H1 (cell line): ENCODE measurements around the gene MPRIP. TPM values are rescaled to one million over a fixed set of nuclear protein-coding genes. Genes with fewer than 3 reads are reported as not detected.

Experiments used
- CTCF ChIA-PET: fragments of 300-600 bp; sonication (Branson Sonifier 250); formaldehyde crosslinking; loops from one replicate; lab custom pipeline; 2021; ENCODE audit not compliant: partially characterized antibody; lab: Charles Lee
- POLR2A ChIA-PET: fragments of 300-600 bp; sonication (Branson Sonifier 250); formaldehyde crosslinking; loops from one replicate; lab custom pipeline; 2021; ENCODE audit warnings: inconsistent platforms; ENCODE audit not compliant: partially characterized antibody; lab: Charles Lee
- DNase-seq, 2 experiments: peaks; one replicate each; pipeline versions ENCODE4 v3.0.0 to v3.0.0-alpha.2; 2010 to 2022; ENCODE audit warnings: low spot score in 2 of 2, low read depth in 1 of 2, mixed read lengths in 1 of 2
- FAIRE-seq: peaks from 2 replicates; lab custom pipeline; 2011; peaks lifted over from hg19 to GRCh38; lab: Jason Lieb, UNC
- H2AFZ ChIP-seq: 2 replicates; pipeline ENCODE4 v1.8.1; 2012; ENCODE audit warnings: low read length, inconsistent platforms
- H2AK5ac ChIP-seq: 2 replicates; pipeline ENCODE4 v1.6.1; 2013; ENCODE audit warnings: low read depth, low read length
- H2BK120ac ChIP-seq: replicated peaks from 2 replicates; pipeline ENCODE3; 2013; ENCODE audit warnings: low read depth, low read length, inconsistent platforms
- H2BK12ac ChIP-seq: 2 replicates; pipeline ENCODE4 v1.6.1; 2013; ENCODE audit warnings: low read depth, low read length
- H2BK15ac ChIP-seq: 2 replicates; pipeline ENCODE4 v1.6.1; 2013; ENCODE audit warnings: low read length
- H2BK20ac ChIP-seq: 2 replicates; pipeline ENCODE4 v1.6.1; 2013; ENCODE audit warnings: low read length
- H2BK5ac ChIP-seq: 2 replicates; pipeline ENCODE4 v1.6.1; 2013; ENCODE audit warnings: low read depth, low read length
- H3K14ac ChIP-seq: 2 replicates; pipeline ENCODE4 v1.6.1; 2013; ENCODE audit warnings: inconsistent platforms; ENCODE audit not compliant: insufficient read length
- H3K18ac ChIP-seq: 2 replicates; pipeline ENCODE4 v1.6.1; 2013; ENCODE audit warnings: low read length; ENCODE audit errors: extremely low read depth
- H3K23ac ChIP-seq: 2 replicates; pipeline ENCODE4 v1.6.1; 2013; ENCODE audit warnings: inconsistent platforms; ENCODE audit not compliant: insufficient read length
- H3K23me2 ChIP-seq: 2 replicates; pipeline ENCODE4 v1.6.1; 2013; ENCODE audit warnings: low read depth, low read length
- H3K27ac ChIP-seq: 2 replicates; pipeline ENCODE4 v1.6.1; 2011; ENCODE audit warnings: low read depth, low read length, inconsistent platforms
- H3K27me3 ChIP-seq, 4 experiments: replicated peaks in 1 of 4; 1 replicate in 1 of 4; 2 replicates in 3 of 4; pipeline versions ENCODE4 v1.6.1 to v1.8.1; 2011 to 2013; ENCODE audit warnings: low read length in 3 of 4, mild to moderate bottlenecking in 3 of 4, inconsistent platforms in 2 of 4, mixed read lengths in 2 of 4, moderate library complexity in 1 of 4; ENCODE audit not compliant: control insufficient read depth in 3 of 4, insufficient read depth in 3 of 4; ENCODE audit errors: extremely low read depth in 1 of 4
- H3K36me3 ChIP-seq, 4 experiments: 2 replicates each; pipeline versions ENCODE4 v1.6.1 to v1.8.1; 2011 to 2013; ENCODE audit warnings: mild to moderate bottlenecking in 4 of 4, low read length in 3 of 4, moderate library complexity in 2 of 4, control low read depth in 1 of 4, inconsistent platforms in 1 of 4; ENCODE audit not compliant: insufficient read depth in 4 of 4, control insufficient read depth in 2 of 4
- H3K4ac ChIP-seq: replicated peaks from 2 replicates; pipeline ENCODE3; 2013; ENCODE audit warnings: low read length, low read depth, mixed read lengths, inconsistent platforms; ENCODE audit not compliant: insufficient read length
- H3K4me1 ChIP-seq, 4 experiments: replicated peaks in 1 of 4; 1 replicate in 1 of 4; 2 replicates in 3 of 4; pipeline versions ENCODE4 v1.6.1 to v1.8.1; 2011 to 2013; ENCODE audit warnings: low read length in 3 of 4, inconsistent platforms in 2 of 4, mixed read lengths in 1 of 4; ENCODE audit not compliant: insufficient read depth in 4 of 4, control insufficient read depth in 3 of 4
- H3K4me2 ChIP-seq, 2 experiments: 2 replicates each; pipeline versions ENCODE4 v1.6.1 to v1.8.1; 2011 to 2013; ENCODE audit warnings: low read depth in 2 of 2, low read length in 2 of 2, control low read depth in 1 of 2, inconsistent platforms in 1 of 2, mild to moderate bottlenecking in 1 of 2; ENCODE audit not compliant: insufficient read depth in 1 of 2
- H3K4me3 ChIP-seq, 4 experiments: fragments of 200-600, 300-600 bp in 1 of 4; sonication (generic), shearing (Covaris generic), sonication (Bioruptor Twin) in 1 of 4; 2 replicates each; pipeline versions ENCODE4 v1.5.1 to v1.8.1; 2011 to 2016; ENCODE audit warnings: low read length in 4 of 4, low read depth in 3 of 4, control low read depth in 2 of 4, inconsistent platforms in 2 of 4, mild to moderate bottlenecking in 2 of 4, mixed read lengths in 1 of 4, moderate library complexity in 1 of 4; ENCODE audit not compliant: insufficient read depth in 2 of 4; ENCODE audit errors: extremely low read depth in 1 of 4
- H3K56ac ChIP-seq: replicated peaks from 2 replicates; pipeline ENCODE3; 2013; ENCODE audit warnings: low read depth, mild to moderate bottlenecking, mixed read lengths, low read length, inconsistent platforms; ENCODE audit not compliant: insufficient read length
- H3K79me1 ChIP-seq: 2 replicates; pipeline ENCODE4 v1.6.1; 2013; ENCODE audit warnings: low read depth, low read length, control low read depth
- H3K79me2 ChIP-seq, 2 experiments: 2 replicates each; pipeline versions ENCODE4 v1.6.1 to v1.8.1; 2012 to 2013; ENCODE audit warnings: low read length in 2 of 2, mild to moderate bottlenecking in 2 of 2, inconsistent platforms in 1 of 2; ENCODE audit not compliant: insufficient read depth in 2 of 2, control insufficient read depth in 1 of 2
- H3K9ac ChIP-seq, 4 experiments: replicated peaks in 1 of 4; 1 replicate in 1 of 4; 2 replicates in 3 of 4; pipeline versions ENCODE4 v1.6.1 to v1.8.1; 2011 to 2013; ENCODE audit warnings: low read depth in 3 of 4, low read length in 3 of 4, control low read depth in 2 of 4, mild to moderate bottlenecking in 2 of 4, moderate library complexity in 2 of 4, inconsistent platforms in 1 of 4; ENCODE audit errors: extremely low read depth in 1 of 4
- H3K9me3 ChIP-seq, 2 experiments: 2 replicates each; pipeline versions ENCODE4 v1.6.1 to v1.8.1; 2012 to 2013; ENCODE audit warnings: mild to moderate bottlenecking in 2 of 2, moderate library complexity in 2 of 2, control low read depth in 1 of 2, inconsistent platforms in 1 of 2, low read depth in 1 of 2, low read length in 1 of 2, mixed read lengths in 1 of 2; ENCODE audit not compliant: insufficient read depth in 2 of 2
- H4K20me1 ChIP-seq, 2 experiments: replicated peaks in 1 of 2; 2 replicates each; pipeline versions ENCODE3 to v1.8.1; 2011 to 2013; ENCODE audit warnings: inconsistent platforms in 2 of 2, low read length in 2 of 2, mild to moderate bottlenecking in 1 of 2; ENCODE audit not compliant: insufficient read depth in 2 of 2, control insufficient read depth in 1 of 2
- H4K5ac ChIP-seq: 2 replicates; pipeline ENCODE4 v1.6.1; 2013; ENCODE audit warnings: low read length, low read depth, mixed read lengths, inconsistent platforms; ENCODE audit not compliant: insufficient read length
- H4K8ac ChIP-seq: 2 replicates; pipeline ENCODE4 v1.8.0; 2013; ENCODE audit warnings: mild to moderate bottlenecking, moderate library complexity, low read length, inconsistent platforms; ENCODE audit not compliant: insufficient read depth; ENCODE audit errors: extremely low read depth
- H4K91ac ChIP-seq: replicated peaks from 2 replicates; pipeline ENCODE3; 2013; ENCODE audit warnings: low read length, mixed read lengths, inconsistent platforms; ENCODE audit not compliant: insufficient read length
- CBX5 ChIP-seq: fragments of 300-800, 300-1000 bp; sonication (generic); IDR thresholded peaks from 2 replicates; pipeline ENCODE4 v1.7.1; 2016; ENCODE audit warnings: antibody characterized with exemption, low read length, low read depth
- CHD2 ChIP-seq: IDR thresholded peaks from 2 replicates; pipeline ENCODE4 v1.6.1; 2012; ENCODE audit warnings: low read length, improper control_type of control experiment
- JUN ChIP-seq: IDR thresholded peaks from 2 replicates; pipeline ENCODE4 v1.6.1; 2011; ENCODE audit warnings: low read depth, mild to moderate bottlenecking, improper control_type of control experiment, low read length
- SAP30 ChIP-seq: fragments of 300-600 bp; sonication (generic); IDR thresholded peaks from 2 replicates; pipeline ENCODE4 v1.7.1; 2012; ENCODE audit warnings: low read length, moderate library complexity, mild to moderate bottlenecking, inconsistent platforms; ENCODE audit not compliant: insufficient read depth, insufficient replicate concordance
- SIRT6 ChIP-seq: IDR thresholded peaks from one replicate; pipeline ENCODE4 v1.7.1; 2012; ENCODE audit warnings: low read length, inconsistent platforms
- SIX5 ChIP-seq: IDR thresholded peaks from 2 replicates; pipeline ENCODE4 v1.6.1; 2011; ENCODE audit warnings: mild to moderate bottlenecking, low read depth, low read length
- SUZ12 ChIP-seq: fragments of 200-600 bp; sonication (generic); IDR thresholded peaks from 2 replicates; pipeline ENCODE4 v1.6.1; 2012; ENCODE audit warnings: mild to moderate bottlenecking, inconsistent platforms, low read length, moderate library complexity, mixed read lengths
- TAF1 ChIP-seq: IDR thresholded peaks from 2 replicates; pipeline ENCODE4 v1.6.1; 2011; ENCODE audit warnings: mild to moderate bottlenecking, low read depth, low read length
- TCF12 ChIP-seq: IDR thresholded peaks from 2 replicates; pipeline ENCODE4 v1.6.1; 2011; ENCODE audit warnings: low read depth, mild to moderate bottlenecking, low read length
- YY1 ChIP-seq: IDR thresholded peaks from 2 replicates; pipeline ENCODE4 v1.6.1; 2011; ENCODE audit warnings: low read depth, mild to moderate bottlenecking, low read length
- WGBS, 2 experiments: shearing (Covaris generic) in 1 of 2; methylation state at CpG; one replicate each; pipeline versions ENCODE4 v1.1.6 to v1.1.7; 2013 to 2015; ENCODE audit warnings: low lambda C conversion rate in 2 of 2, mixed read lengths in 2 of 2, inconsistent platforms in 1 of 2, low coverage in 1 of 2, missing lambda C conversion rate in 1 of 2; ENCODE audit not compliant: insufficient replicate concordance in 2 of 2, insufficient coverage in 1 of 2, insufficient read length in 1 of 2; ENCODE audit errors: extremely low coverage in 1 of 2, missing lambda C conversion rate in 1 of 2; 5-methylcytosine and 5-hydroxymethylcytosine counted together
- polyA plus RNA-seq, 7 experiments: library from polyadenylated mRNA; depleted of rRNA in 3 of 7; stranded (reverse) in 5 of 7; unstranded in 2 of 7; fragments of >200 nt in 5 of 7; fragments of 200-250 nt in 2 of 7; gene quantifications; 1 replicate in 5 of 7; 2 replicates in 1 of 7; 4 replicates in 1 of 7; pipeline versions ENCODE4 v1.2.1 to v1.2.3, GENCODE V29; 2011 to 2013; ENCODE audit warnings: missing spikeins in 2 of 7, mixed read lengths in 2 of 7
- total RNA-seq: library from RNA; stranded (reverse); fragmentation: NEBNext Ultra II Directional; extraction: Animal tissue kit (Norgen Biotek cat#: 25700); gene quantifications from 2 replicates; pipeline ENCODE4 v1.2.1, GENCODE V29; 2021

MPRIP gene
- total and polyA plus RNA-seq, 2 of the 8 experiments (the other 6 are each of a cell fraction or from before 2014, with no cell fraction given) = 48.6 to 146 TPM

GRCh38 chr17:17120701-17121100 is 78.4 kb downstream of the MPRIP start:
- H3K18ac ChIP-seq = no peak overlapping the region
- H3K4me1 ChIP-seq = no peaks in the 10 kb centered on the region; a peak in 2 of 7 replicates
- ChIA-PET CTCF (interaction anchor here (0.8 to 12.6 kb wide), 8 partner anchors 8 to 122 kb away, joined by 3 to 117 read pairs (median 6); no protein-coding TSS in a partner anchor), POLR2A (interaction anchor here (1.6 kb wide), 1 partner anchor 8 kb away, joined by 4 read pairs; no protein-coding TSS in a partner anchor)
- no peak overlapping the region for H4K5ac ChIP-seq
- no peak for DNase-seq
- H2BK15ac ChIP-seq = no peak overlapping the region
- H4K8ac ChIP-seq = no peak overlapping the region
- no peak overlapping the region for H3K4me3 ChIP-seq
- H3K27ac ChIP-seq = no peak overlapping the region
- no peaks in the 10 kb centered on the region for H3K27me3 ChIP-seq
- peaks cover 8 to 18% of the 10 kb centered on the region in 2 experiments for H4K20me1 ChIP-seq
- no peak overlapping the region for H3K4ac ChIP-seq
- no peak overlapping the region for H3K14ac ChIP-seq
- no peak overlapping the region for H3K23ac ChIP-seq
- WGBS, 2 experiments = 81% methylated on average over 3 of the region's 3 CpGs; no CpG with 5 or more reads in 1 of the 2 experiments
- H3K9me3 ChIP-seq = no peaks in the 10 kb centered on the region
- H4K91ac ChIP-seq = no peak overlapping the region
- peaks cover 0 to 45% of the 10 kb centered on the region in 2 experiments; a peak in 2 of 4 replicates for H3K79me2 ChIP-seq
- H2BK12ac ChIP-seq = no peak overlapping the region
- no peaks in the 10 kb centered on the region for H3K36me3 ChIP-seq
- peaks cover 27% of the 10 kb centered on the region for H3K79me1 ChIP-seq
- no peak overlapping the region for H3K9ac ChIP-seq
- no peak overlapping the region for H3K4me2 ChIP-seq
- H3K56ac ChIP-seq = no peak overlapping the region
- H2BK20ac ChIP-seq = no peak overlapping the region
- H3K23me2 ChIP-seq = no peaks in the 10 kb centered on the region
- no peak overlapping the region for H2AFZ ChIP-seq
- H2BK120ac ChIP-seq = no peak overlapping the region
- TF ChIP-seq SUZ12 (no peak), YY1 (no peak), TCF12 (no peak), TAF1 (no peak), CHD2 (no peak), JUN (no peak), SIX5 (no peak), SAP30 (no peak), SIRT6 (no peak), CBX5 (no peak)
- H2AK5ac ChIP-seq = no peak overlapping the region
- no peak overlapping the region for H2BK5ac ChIP-seq
- FAIRE-seq = no peak
